GM12865 (cell line): Measurements from ENCODE around the gene PTPRN2.

ENCODE experiments used
- DNase-seq: peaks from one replicate; pipeline ENCODE4 v3.0.0; 2010; ENCODE audit warnings: low read depth
- H3K4me3 ChIP-seq: 2 replicates; pipeline ENCODE4 v1.5.1; 2011; ENCODE audit warnings: mild to moderate bottlenecking, low read depth, low read length, control low read depth
- CTCF ChIP-seq: IDR thresholded peaks from 2 replicates; pipeline ENCODE4 v1.5.1; 2011; ENCODE audit warnings: low read length, control low read depth, low read depth, inconsistent platforms; ENCODE audit not compliant: insufficient read depth; ENCODE audit errors: missing control alignments

Gene PTPRN2

DNA sequence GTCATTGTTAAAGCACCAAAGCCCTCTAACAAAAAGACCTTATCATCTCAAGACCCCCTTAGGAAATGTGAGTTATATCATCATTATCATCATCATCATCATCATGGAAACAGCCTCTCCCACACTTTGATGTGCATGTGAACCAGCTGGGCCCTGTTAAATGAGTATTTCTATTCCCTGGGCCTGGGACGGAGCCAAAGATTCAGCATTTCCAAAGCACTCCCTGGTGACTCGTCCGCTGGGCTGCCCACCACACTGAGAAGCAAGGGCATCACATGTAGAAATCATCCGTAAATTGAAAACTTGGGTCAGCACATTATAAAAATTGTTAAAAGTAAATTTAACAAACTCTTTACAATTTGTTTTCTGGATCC is 88.6 kb downstream of the PTPRN2 start:
- TF ChIP-seq CTCF, result no peak
- DNase-seq, result no peak
- H3K4me3 ChIP-seq, result no peak overlapping the region

DNA sequence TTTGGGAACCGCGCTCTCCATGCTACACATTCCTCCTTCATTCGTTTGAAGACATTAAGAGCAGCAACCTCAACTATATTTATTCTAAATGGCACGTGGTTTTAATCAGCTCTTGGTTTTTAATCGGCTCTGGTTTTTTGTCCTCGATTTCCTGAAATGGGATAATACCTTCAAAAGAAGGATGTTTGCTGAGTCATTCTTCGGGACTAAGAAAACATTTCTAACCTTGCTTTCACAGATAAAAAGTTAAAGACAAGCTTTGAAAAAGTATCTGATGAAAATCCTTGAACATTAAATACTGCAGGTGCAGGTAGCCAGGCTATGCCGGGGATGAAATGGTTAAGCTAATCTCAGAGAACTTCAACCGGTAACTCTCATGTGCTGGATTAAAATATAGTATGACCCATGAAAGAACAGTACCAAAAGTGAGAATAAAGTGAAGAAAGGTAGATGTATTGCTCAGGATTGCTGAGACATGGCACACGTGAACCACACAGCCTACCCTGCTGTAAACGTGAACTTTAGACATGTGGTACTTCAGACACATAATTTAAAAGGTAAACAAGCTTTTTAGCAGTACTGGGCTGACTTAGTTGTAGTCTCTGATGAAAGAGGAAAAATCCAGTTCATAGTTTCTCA is 89.1 kb downstream of the PTPRN2 start:
- DNase-seq, result no peak
- H3K4me3 ChIP-seq, result no peak overlapping the region
- no peak for TF ChIP-seq CTCF

DNA sequence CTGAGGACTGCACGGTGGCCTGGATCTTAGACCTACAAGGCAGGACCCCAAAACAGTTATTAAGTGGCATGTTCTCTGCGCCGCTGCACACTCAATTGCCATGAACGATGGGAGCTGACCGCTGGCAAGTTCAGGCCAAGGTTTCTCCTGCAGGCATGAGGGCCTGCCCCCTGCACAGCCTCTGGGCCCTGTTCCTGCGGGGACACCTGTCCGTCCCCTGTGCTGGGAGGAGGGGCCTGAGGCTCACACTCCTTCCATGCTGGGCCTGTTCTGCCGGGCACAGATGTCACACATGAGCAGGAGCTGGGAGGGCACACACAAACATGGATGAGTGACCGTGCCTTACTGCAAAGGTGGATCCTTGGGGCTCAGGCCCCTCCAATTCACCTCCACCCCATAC is 90.0 kb downstream of the PTPRN2 start:
- H3K4me3 ChIP-seq, result no peak overlapping the region
- DNase-seq, result no peak
- no peak for TF ChIP-seq CTCF

GRCh38 chr7:158495786-158496185 is 91.8 kb downstream of the PTPRN2 start:
- DNase-seq, result peak; percentile 29
- no peak overlapping the region for H3K4me3 ChIP-seq
- peak; percentile 24 for TF ChIP-seq CTCF

DNA sequence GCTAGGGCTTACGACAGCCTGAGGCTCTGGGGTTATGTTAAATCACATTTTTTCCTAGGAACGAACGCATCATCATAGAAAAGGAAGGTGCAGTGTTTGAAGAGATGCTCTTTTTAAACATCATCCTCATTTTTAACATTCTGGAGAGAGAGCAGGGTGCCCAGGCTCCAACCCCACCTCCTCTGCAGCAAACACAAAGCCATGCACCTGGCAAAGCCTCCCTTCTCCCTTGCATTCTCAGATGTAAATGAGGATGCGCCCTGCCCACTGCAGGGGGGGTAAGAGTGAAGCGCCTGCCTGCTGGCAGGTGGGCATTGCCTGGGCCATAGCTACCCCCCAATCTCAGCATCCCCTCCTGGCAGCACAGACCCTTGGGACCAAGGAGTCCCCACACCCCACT is 92.4 kb downstream of the PTPRN2 start:
- H3K4me3 ChIP-seq, result no peak overlapping the region

DNA sequence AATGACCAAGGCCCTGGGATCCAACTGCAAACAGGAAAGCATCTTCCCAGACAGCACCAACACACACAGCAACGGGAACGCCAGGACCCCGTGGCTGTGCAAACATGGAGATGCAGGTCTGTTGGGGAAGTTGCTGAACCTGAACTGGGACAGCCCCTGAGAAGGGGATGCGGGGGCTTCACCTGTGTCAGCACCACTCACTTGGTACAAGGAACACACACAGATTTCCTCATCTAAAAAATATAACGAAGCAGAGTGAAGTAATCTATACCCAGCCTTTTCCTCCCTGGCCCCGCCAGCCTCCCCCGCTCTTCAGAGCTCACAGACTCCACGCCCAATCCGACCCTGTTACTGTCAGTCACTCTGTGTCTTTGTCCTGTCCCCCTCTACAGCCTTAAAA is 93.0 kb downstream of the PTPRN2 start:
- no peak overlapping the region for H3K4me3 ChIP-seq
- DNase-seq, result no peak
- TF ChIP-seq CTCF, result no peak

More for the DNA sequence above, 92.4 kb downstream of the PTPRN2 start:
- TF ChIP-seq CTCF, result no peak
- no peak for DNase-seq

GRCh38 chr7:158494162-158494586 is 93.4 kb downstream of the PTPRN2 start:
- no peak for DNase-seq
- no peak overlapping the region for H3K4me3 ChIP-seq
- TF ChIP-seq CTCF, result peak; percentile 24
